NB4 (cell line): ENCODE results near the gene NPPC.

ENCODE experiments used
- DNase-seq: peaks from one replicate; pipeline ENCODE4 v3.0.0; 2010; ENCODE audit warnings: low read depth
- H3K4me3 ChIP-seq: one replicate; pipeline ENCODE4 v1.5.1; 2011; ENCODE audit warnings: mild to moderate bottlenecking, low read depth, low read length, moderate library complexity
- MAX ChIP-seq: IDR thresholded peaks from 2 replicates; pipeline ENCODE4 v1.6.1; 2011; ENCODE audit warnings: low read depth, low read length
- MYC ChIP-seq: IDR thresholded peaks from 2 replicates; pipeline ENCODE4 v1.6.1; 2011; ENCODE audit warnings: low read depth, low read length
- POLR2A ChIP-seq: IDR thresholded peaks from 2 replicates; pipeline ENCODE4 v1.6.1; 2011; ENCODE audit warnings: mild to moderate bottlenecking; ENCODE audit not compliant: insufficient read length; ENCODE audit errors: extremely low read depth
- TF ChIP-seq, protein P1 (sequence below): IDR thresholded peaks from one replicate; pipeline ENCODE4 v1.5.1; 2012; ENCODE audit warnings: low read depth, low read length

NPPC gene

DNA sequence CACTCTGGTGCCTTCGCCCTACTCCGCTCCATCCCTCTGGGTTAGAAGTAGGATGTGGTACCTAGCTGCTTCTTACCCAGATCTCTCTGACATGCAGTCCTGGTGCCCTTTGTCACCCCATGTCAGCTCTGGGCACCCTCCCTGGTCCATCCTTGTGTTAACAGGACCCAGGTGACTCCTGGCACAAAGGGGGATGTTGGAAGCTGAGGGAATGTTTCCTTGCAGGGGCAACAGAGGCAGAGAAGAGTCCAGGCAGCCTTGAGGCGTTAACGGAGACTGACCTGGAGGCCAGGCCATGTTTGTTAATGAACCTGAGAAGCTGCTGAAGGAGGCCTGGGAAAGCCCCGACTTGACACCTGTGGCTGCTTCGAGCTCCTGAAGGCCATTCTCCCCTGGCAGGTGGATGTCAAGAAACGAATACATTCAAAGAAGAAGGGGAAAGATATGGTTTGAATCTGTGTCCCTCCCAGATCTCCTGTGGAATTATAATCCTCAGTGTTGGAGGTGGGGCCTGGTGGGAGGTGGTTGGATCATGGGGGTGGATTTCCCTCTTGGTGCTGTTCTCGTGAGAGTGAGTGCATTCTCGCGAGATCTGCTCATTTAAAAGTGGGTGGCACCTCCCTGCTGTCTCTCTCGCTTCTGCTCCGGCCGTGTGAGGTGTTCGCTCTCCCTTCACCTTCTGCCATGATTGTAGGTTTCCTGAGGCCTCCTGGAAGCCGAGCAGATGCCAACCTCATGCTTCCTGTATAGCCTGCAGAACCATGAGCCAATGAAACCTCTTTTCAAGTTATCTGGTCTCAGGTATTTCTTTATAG lies 31.4 kb downstream of the NPPC start:
- H3K4me3 ChIP-seq: no peak overlapping the region
- TF ChIP-seq MYC: no peak
- TF ChIP-seq, protein P1, sequence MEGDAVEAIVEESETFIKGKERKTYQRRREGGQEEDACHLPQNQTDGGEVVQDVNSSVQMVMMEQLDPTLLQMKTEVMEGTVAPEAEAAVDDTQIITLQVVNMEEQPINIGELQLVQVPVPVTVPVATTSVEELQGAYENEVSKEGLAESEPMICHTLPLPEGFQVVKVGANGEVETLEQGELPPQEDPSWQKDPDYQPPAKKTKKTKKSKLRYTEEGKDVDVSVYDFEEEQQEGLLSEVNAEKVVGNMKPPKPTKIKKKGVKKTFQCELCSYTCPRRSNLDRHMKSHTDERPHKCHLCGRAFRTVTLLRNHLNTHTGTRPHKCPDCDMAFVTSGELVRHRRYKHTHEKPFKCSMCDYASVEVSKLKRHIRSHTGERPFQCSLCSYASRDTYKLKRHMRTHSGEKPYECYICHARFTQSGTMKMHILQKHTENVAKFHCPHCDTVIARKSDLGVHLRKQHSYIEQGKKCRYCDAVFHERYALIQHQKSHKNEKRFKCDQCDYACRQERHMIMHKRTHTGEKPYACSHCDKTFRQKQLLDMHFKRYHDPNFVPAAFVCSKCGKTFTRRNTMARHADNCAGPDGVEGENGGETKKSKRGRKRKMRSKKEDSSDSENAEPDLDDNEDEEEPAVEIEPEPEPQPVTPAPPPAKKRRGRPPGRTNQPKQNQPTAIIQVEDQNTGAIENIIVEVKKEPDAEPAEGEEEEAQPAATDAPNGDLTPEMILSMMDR: no peak
- no peak for TF ChIP-seq MAX
- no peak for TF ChIP-seq POLR2A

DNA sequence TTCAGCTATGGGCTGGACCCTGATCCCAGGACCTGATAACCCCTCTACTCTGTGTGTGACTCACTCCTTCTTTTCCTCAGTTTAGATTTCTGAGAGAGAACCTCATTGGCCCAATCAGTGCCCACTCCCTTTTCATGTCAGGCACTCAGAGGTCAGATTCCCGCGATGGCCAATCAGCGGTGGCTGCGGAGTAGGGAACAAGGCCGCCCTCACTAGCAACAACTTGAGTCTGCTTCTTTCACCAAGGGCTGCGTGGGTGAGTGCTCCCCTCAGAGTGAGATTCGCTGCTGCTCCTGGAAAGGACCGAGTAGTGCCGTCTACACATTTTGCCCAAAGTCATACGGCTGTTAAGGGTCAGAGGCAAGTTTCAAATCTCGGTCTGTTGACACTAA lies 34.7 kb downstream of the NPPC start:
- TF ChIP-seq, protein P1: no peak
- TF ChIP-seq MAX (no peak), MYC (no peak)
- DNase-seq: no peak
- H3K4me3 ChIP-seq: no peak overlapping the region

More for the DNA sequence above, 31.4 kb downstream of the NPPC start:
- no peak for DNase-seq

DNA sequence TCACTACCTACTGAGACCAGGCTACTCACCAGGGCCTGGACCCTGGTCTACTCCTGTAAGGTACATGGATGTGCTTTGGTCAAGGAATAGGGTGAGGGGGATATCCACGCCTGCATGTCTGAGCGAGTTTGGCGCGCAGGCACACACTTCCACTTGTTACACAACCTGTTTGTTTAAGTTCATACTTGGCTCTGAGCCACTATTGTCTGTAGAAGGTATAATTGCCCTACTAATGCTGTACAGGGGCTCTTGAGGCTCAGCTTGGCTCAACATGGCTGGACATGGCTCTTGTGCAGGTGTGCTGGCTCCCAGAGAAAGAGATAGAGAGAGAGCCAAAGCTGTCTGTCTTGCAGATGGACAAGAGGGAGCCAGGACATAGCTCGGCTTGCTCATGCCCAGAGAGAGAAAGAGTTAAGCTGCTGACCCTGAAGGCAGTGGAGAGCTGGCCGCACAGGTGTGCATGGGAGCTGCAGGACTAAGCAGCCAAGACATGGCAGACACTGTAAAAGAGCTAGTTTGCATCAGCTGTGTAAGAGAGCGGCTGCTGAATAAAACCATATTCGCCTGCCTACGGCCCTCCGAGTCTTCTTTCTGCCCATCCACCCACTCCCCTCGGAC lies 35.2 kb downstream of the NPPC start:
- no peak overlapping the region for H3K4me3 ChIP-seq
- TF ChIP-seq, protein P1: no peak
- TF ChIP-seq MAX: no peak
- TF ChIP-seq POLR2A: no peak
- no peak for TF ChIP-seq MYC
- no peak for DNase-seq

DNA sequence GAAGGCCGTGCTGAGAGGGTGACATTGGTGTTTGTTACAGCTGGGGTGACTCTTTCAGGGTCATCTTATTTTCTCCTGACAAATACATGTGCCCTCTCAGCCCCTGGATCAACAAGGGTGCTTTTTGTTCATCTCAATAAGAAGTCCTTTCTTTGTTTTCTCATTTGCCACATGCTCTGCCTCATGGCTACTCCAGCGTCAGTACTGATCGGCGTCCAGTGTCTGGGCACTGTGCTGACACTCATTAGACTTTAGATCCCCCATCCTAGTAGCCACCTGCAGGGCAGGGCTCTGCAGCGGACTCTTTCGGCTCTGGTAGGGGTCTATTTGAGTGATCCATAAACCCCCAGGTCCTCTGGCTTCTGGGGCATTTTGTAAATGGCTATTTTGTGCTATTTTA lies 38.4 kb downstream of the NPPC start:
- DNase-seq: no peak
- H3K4me3 ChIP-seq: no peak overlapping the region
- no peak for TF ChIP-seq POLR2A
- TF ChIP-seq MYC: no peak
- TF ChIP-seq, protein P1: no peak
- no peak for TF ChIP-seq MAX

GRCh38 chr2:231886071-231886681 lies 40.0 kb downstream of the NPPC start:
- TF ChIP-seq MYC (no peak), POLR2A (no peak)
- TF ChIP-seq, protein P1: no peak
- peak; percentile 54 for DNase-seq
- no peak overlapping the region for H3K4me3 ChIP-seq
